ENCODE data around the gene SMARCA1. TPM values are rescaled to one million over a fixed set of nuclear protein-coding genes. Genes with fewer than 3 reads are reported as not detected.

The SMARCA1 gene
- total RNA-seq, 1 experiment from 2014 or later: 35.6 TPM

GRCh38 chrX:129494887-129495286, 28.4 kb downstream of the SMARCA1 start:
- CTCF ChIA-PET: no interaction called here
- POLR2A ChIA-PET (ENCODE audit: unreplicated experiment): no interaction called here
- no peak overlapping the region for H3K9ac ChIP-seq (ENCODE audit: low read length)
- ATAC-seq (no peak), DNase-seq (no peak)
- no peaks in the 10 kb centered on the region for H3K9me3 ChIP-seq (ENCODE audit: low read length)
- no peaks in the 10 kb centered on the region for H3F3A ChIP-seq (ENCODE audit: low read length, unreplicated experiment)
- no TSS peak for BruUV-seq (replicated peaks)
- H2AFZ ChIP-seq (ENCODE audit: low read length): no peak overlapping the region
- no peaks in the 10 kb centered on the region for H3K27me3 ChIP-seq (ENCODE audit: low read length)
- no peak overlapping the region for H3K4me2 ChIP-seq (ENCODE audit: low read length)
- no peaks in the 10 kb centered on the region for H4K20me1 ChIP-seq (ENCODE audit: low read length)
- peaks cover 45% of the 10 kb centered on the region for H3K4me1 ChIP-seq (ENCODE audit: insufficient read depth, low read length)
- H3K9me2 ChIP-seq (replicated peaks; ENCODE audit: low read length): no peaks in the 10 kb centered on the region
- no peak overlapping the region for H3K4me3 ChIP-seq (ENCODE audit: low read length)
- no peak overlapping the region for H3K27ac ChIP-seq (ENCODE audit: low read length)
- intact Hi-C loops (cut with micrococcal nuclease): no loop called here
- H3K36me3 ChIP-seq (ENCODE audit: low read depth, low read length): peaks cover 23% of the 10 kb centered on the region
- no peaks in the 10 kb centered on the region for H3K79me2 ChIP-seq (ENCODE audit: low read length)
- no peak for TF ChIP-seq EZH2 (IDR thresholded peaks at IDR 0.05; ENCODE audit: low read length, unreplicated experiment)
- TF ChIP-seq, protein P1, sequence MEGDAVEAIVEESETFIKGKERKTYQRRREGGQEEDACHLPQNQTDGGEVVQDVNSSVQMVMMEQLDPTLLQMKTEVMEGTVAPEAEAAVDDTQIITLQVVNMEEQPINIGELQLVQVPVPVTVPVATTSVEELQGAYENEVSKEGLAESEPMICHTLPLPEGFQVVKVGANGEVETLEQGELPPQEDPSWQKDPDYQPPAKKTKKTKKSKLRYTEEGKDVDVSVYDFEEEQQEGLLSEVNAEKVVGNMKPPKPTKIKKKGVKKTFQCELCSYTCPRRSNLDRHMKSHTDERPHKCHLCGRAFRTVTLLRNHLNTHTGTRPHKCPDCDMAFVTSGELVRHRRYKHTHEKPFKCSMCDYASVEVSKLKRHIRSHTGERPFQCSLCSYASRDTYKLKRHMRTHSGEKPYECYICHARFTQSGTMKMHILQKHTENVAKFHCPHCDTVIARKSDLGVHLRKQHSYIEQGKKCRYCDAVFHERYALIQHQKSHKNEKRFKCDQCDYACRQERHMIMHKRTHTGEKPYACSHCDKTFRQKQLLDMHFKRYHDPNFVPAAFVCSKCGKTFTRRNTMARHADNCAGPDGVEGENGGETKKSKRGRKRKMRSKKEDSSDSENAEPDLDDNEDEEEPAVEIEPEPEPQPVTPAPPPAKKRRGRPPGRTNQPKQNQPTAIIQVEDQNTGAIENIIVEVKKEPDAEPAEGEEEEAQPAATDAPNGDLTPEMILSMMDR (conservative IDR thresholded peaks at IDR 0.05; ENCODE audit: low read depth, low read length): no peak
- no peak for TF ChIP-seq EZH2phosphoT487 (IDR thresholded peaks at IDR 0.05; ENCODE audit: borderline replicate concordance, low read length)

GRCh38 chrX:129493643-129494042, 29.6 kb downstream of the SMARCA1 start:
- POLR2A ChIA-PET (ENCODE audit: unreplicated experiment): no interaction called here
- no peaks in the 10 kb centered on the region for H3K9me3 ChIP-seq (ENCODE audit: low read length)
- CTCF ChIA-PET: interaction anchor here (0.6 kb wide), 1 partner anchor 125 kb away, joined by 3 read pairs; no protein-coding TSS in a partner anchor
- intact Hi-C loops (cut with micrococcal nuclease): loop anchor here (2.0 kb wide), 1 partner anchor 31 kb away; no protein-coding TSS in a partner anchor
- TF ChIP-seq, protein P1 (conservative IDR thresholded peaks at IDR 0.05; ENCODE audit: low read depth, low read length): no peak
- no peak for TF ChIP-seq EZH2 (IDR thresholded peaks at IDR 0.05; ENCODE audit: low read length, unreplicated experiment)
- no peak for TF ChIP-seq EZH2phosphoT487 (IDR thresholded peaks at IDR 0.05; ENCODE audit: borderline replicate concordance, low read length)
- H3K9ac ChIP-seq (ENCODE audit: low read length): no peak overlapping the region
- no peaks in the 10 kb centered on the region for H3K79me2 ChIP-seq (ENCODE audit: low read length)
- peak; percentile 73 for ATAC-seq
- no peak overlapping the region; the same call in 1 of the 2 replicates for H3K4me3 ChIP-seq (ENCODE audit: low read length)
- H4K20me1 ChIP-seq (ENCODE audit: low read length): no peaks in the 10 kb centered on the region
- H3K27ac ChIP-seq (ENCODE audit: low read length): peak overlapping the region; percentile 86
- H3K9me2 ChIP-seq (replicated peaks; ENCODE audit: low read length): no peaks in the 10 kb centered on the region
- no peak overlapping the region for H2AFZ ChIP-seq (ENCODE audit: low read length)
- H3K27me3 ChIP-seq (ENCODE audit: low read length): no peaks in the 10 kb centered on the region
- peak overlapping the region; percentile 68 for H3K4me2 ChIP-seq (ENCODE audit: low read length)
- BruUV-seq (replicated peaks): no TSS peak
- peak; percentile 77 for DNase-seq
- H3K36me3 ChIP-seq (ENCODE audit: low read depth, low read length): peaks cover 23% of the 10 kb centered on the region
- H3F3A ChIP-seq (ENCODE audit: low read length, unreplicated experiment): no peaks in the 10 kb centered on the region
- peaks cover 45% of the 10 kb centered on the region for H3K4me1 ChIP-seq (ENCODE audit: insufficient read depth, low read length)

GRCh38 chrX:129490330-129490729, 33.0 kb downstream of the SMARCA1 start:
- Histone ChIP-seq H4K20me1 (ENCODE audit: low read length) (no peaks in the 10 kb centered on the region), H3K36me3 (ENCODE audit: low read depth, low read length) (peaks cover 29% of the 10 kb centered on the region), H3K79me2 (ENCODE audit: low read length) (no peaks in the 10 kb centered on the region), H3K9me2 (replicated peaks; ENCODE audit: low read length) (no peaks in the 10 kb centered on the region), H3K9me3 (ENCODE audit: low read length) (no peaks in the 10 kb centered on the region), H2AFZ (ENCODE audit: low read length) (no peak overlapping the region), H3K4me2 (ENCODE audit: low read length) (no peak overlapping the region), H3K27me3 (ENCODE audit: low read length) (no peaks in the 10 kb centered on the region), H3K27ac (ENCODE audit: low read length) (no peak overlapping the region), H3K4me1 (ENCODE audit: insufficient read depth, low read length) (peaks cover 23% of the 10 kb centered on the region), H3F3A (ENCODE audit: low read length, unreplicated experiment) (no peaks in the 10 kb centered on the region), H3K4me3 (ENCODE audit: low read length) (no peak overlapping the region), H3K9ac (ENCODE audit: low read length) (no peak overlapping the region)
- intact Hi-C loops (cut with micrococcal nuclease): no loop called here
- POLR2A ChIA-PET (ENCODE audit: unreplicated experiment): no interaction called here
- DNase-seq: no peak
- no TSS peak for BruUV-seq (replicated peaks)
- CTCF ChIA-PET: no interaction called here
- TF ChIP-seq, protein P1 (conservative IDR thresholded peaks at IDR 0.05; ENCODE audit: low read depth, low read length): no peak
- no peak for TF ChIP-seq EZH2phosphoT487 (IDR thresholded peaks at IDR 0.05; ENCODE audit: borderline replicate concordance, low read length)
- no peak for TF ChIP-seq EZH2 (IDR thresholded peaks at IDR 0.05; ENCODE audit: low read length, unreplicated experiment)
- no peak for ATAC-seq
